ENCODE results near the gene SCARF2. TPM values are rescaled to one million over a fixed set of nuclear protein-coding genes. Genes with fewer than 3 reads are reported as not detected.
A peak's percentile ranks its signal among the peaks of the same experiment; 100 is the strongest.
"Not testable (repeated sequence)": the region's sequence is repeated elsewhere in the genome, so short reads cannot be mapped to it uniquely, and the experiment has no call there.

SCARF2 gene
- total RNA-seq, 1 experiment from 2014 or later: 50.1 TPM

GRCh38 chr22:20464096-20464614, 26.5 kb upstream of the SCARF2 start:
- DNase-seq (ENCODE audit: low read depth): no peak

GRCh38 chr22:20463324-20464095, 25.9 kb upstream of the SCARF2 start:
- no peak for DNase-seq (ENCODE audit: low read depth)

- no peak for DNase-seq (ENCODE audit: low read depth)
Measured at GRCh38 chr22:20459862-20460261, 22.2 kb upstream of the SCARF2 start.

GRCh38 chr22:20459152-20459542, 21.5 kb upstream of the SCARF2 start:
- DNase-seq (ENCODE audit: low read depth): no peak

- DNase-seq (ENCODE audit: low read depth): no peak
Measured at GRCh38 chr22:20458530-20459151, 21.0 kb upstream of the SCARF2 start.

- no peak for DNase-seq (ENCODE audit: low read depth)
Measured at GRCh38 chr22:20457506-20458240, 20.0 kb upstream of the SCARF2 start.

- no peak for DNase-seq (ENCODE audit: low read depth)
Measured at GRCh38 chr22:20456722-20457076, 19.1 kb upstream of the SCARF2 start.

GRCh38 chr22:20456064-20456721, 18.6 kb upstream of the SCARF2 start:
- peak; percentile 74 for DNase-seq (ENCODE audit: low read depth)

- no peak for DNase-seq (ENCODE audit: low read depth)
Measured at GRCh38 chr22:20455709-20456063, 18.1 kb upstream of the SCARF2 start.

- DNase-seq (ENCODE audit: low read depth): no peak
Measured at GRCh38 chr22:20453222-20453621, 15.6 kb upstream of the SCARF2 start.

GRCh38 chr22:20451920-20452319, 14.3 kb upstream of the SCARF2 start:
- DNase-seq (ENCODE audit: low read depth): no peak

GRCh38 chr22:20451129-20451778, 13.6 kb upstream of the SCARF2 start:
- not testable (repeated sequence) for DNase-seq (ENCODE audit: low read depth)

GRCh38 chr22:20450551-20450906, 12.9 kb upstream of the SCARF2 start:
- no peak for DNase-seq (ENCODE audit: low read depth)

GRCh38 chr22:20449819-20450550, 12.4 kb upstream of the SCARF2 start:
- DNase-seq (ENCODE audit: low read depth): no peak

- no peak for DNase-seq (ENCODE audit: low read depth)
Measured at GRCh38 chr22:20448630-20449029, 11.0 kb upstream of the SCARF2 start.

- DNase-seq (ENCODE audit: low read depth): no peak
Measured at GRCh38 chr22:20446383-20446970, 8.9 kb upstream of the SCARF2 start.

GRCh38 chr22:20444325-20444724, 6.7 kb upstream of the SCARF2 start:
- no peak for DNase-seq (ENCODE audit: low read depth)

- no peak for DNase-seq (ENCODE audit: low read depth)
Measured at GRCh38 chr22:20442485-20443284, 5.1 kb upstream of the SCARF2 start.

Data from HT1080 (cell line).